T-helper 1 cell treated with Interleukin-12 subunit alpha and Interleukin-12 subunit beta and Interleukin-4 antibody, amounts not matched to agents 30 μg/mL and 1 μg/mL, for 36 hours (primary cell): ENCODE data around the gene RTN4IP1.
"Not testable (repeated sequence)": the region's sequence is repeated elsewhere in the genome, so short reads cannot be mapped to it uniquely, and the experiment has no call there.

Experiments used
- H3K27ac Mint-ChIP-seq: one replicate; pipeline ENCODE4 v1.8.0; 2021; ENCODE audit warnings: mild to moderate bottlenecking, mixed read lengths
- H3K27me3 Mint-ChIP-seq: one replicate; pipeline ENCODE4 v1.8.0; 2021; ENCODE audit warnings: low read depth, mixed read lengths
- H3K36me3 Mint-ChIP-seq: one replicate; pipeline ENCODE4 v1.8.0; 2021; ENCODE audit warnings: low read depth, mixed read lengths
- H3K4me1 Mint-ChIP-seq: one replicate; pipeline ENCODE4 v1.8.0; 2021; ENCODE audit warnings: low read depth, mixed read lengths
- H3K4me3 Mint-ChIP-seq: one replicate; pipeline ENCODE4 v1.8.0; 2021; ENCODE audit warnings: mild to moderate bottlenecking, moderate library complexity, mixed read lengths
- H3K9me3 Mint-ChIP-seq: one replicate; pipeline ENCODE4 v1.8.0; 2021; ENCODE audit warnings: mixed read lengths

RTN4IP1 gene

DNA sequence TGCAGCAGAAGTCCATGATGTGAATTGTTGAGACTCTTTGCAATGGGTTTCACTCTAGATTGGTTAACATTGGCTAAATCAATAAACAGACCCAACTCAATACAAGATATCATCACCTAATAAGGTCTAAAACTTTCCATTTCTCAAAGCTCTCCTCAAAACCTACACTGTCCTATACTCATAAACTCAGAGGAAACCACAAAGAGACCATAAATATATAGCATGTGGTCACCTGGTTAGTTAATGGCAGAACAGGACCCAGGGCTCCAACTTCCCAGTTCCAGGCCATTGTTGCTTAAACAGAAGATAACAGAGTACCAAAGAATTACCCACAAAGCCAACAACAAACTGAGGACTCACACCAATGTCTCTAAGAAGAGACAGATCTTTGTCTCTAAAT lies 12.0 kb downstream of the RTN4IP1 start:
- no peaks in the 10 kb centered on the region for H3K27me3 Mint-ChIP-seq

DNA sequence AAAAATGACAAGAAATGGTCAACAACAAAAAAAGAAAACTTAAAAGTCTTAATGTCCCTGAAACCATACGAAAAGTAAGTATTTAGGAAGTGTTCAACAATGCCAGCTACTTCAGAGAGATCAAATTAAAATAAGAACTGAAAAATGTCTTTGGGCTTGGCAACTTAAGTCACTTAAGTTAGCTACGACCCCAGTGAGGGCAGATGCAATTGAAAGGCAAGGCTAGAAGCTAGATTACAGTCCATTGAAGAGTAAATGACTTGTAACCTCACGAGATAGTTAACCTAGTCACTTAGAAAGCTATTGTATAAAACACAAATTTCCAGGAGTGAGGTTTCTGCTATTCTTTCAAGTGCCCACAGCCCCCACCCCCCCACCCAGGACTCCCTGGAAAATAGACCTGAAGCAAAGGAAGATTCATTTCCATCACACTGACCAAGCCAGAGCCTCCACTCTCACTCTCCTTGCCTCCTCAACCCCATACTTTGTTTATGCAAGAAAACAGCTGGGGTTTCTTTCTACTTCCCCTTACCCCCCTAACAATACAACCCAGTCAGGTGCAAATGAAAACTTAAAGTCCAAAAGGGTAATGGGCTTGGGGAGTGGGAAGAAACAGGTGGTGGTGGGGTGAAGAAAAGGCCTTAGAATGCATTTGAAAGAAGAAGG lies 14.6 kb downstream of the RTN4IP1 start:
- no peak overlapping the region for H3K27ac Mint-ChIP-seq
- H3K27me3 Mint-ChIP-seq = no peaks in the 10 kb centered on the region
- H3K4me1 Mint-ChIP-seq = peaks cover 20% of the 10 kb centered on the region
- H3K9me3 Mint-ChIP-seq = no peaks in the 10 kb centered on the region
- H3K36me3 Mint-ChIP-seq = peaks cover 17% of the 10 kb centered on the region
- no peak overlapping the region for H3K4me3 Mint-ChIP-seq

More for the DNA sequence above, 12.0 kb downstream of the RTN4IP1 start:
- peaks cover 22% of the 10 kb centered on the region for H3K4me1 Mint-ChIP-seq
- peaks cover 17% of the 10 kb centered on the region for H3K36me3 Mint-ChIP-seq
- H3K27ac Mint-ChIP-seq = no peak overlapping the region
- no peak overlapping the region for H3K4me3 Mint-ChIP-seq
- H3K9me3 Mint-ChIP-seq = no peaks in the 10 kb centered on the region

DNA sequence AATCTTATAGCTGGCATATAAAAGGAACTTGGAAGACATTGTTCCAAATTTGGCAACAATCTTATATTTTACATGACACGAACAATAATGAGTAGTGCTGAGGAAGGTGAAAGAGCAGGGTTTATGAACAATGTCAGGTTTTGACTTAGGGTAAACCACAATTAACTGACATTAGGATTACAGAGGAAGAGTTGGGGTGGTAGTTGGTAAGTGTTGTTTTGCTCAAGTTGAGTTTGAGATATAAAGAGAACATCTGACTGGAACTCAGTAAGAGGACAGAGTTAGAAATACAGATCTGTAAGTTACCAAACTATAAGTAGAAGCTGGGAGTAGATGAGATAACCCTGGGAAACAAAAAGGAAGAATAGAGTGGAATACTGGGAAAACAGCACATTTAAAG lies 15.1 kb downstream of the RTN4IP1 start:
- Mint-ChIP-seq H3K27me3 (no peaks in the 10 kb centered on the region), H3K9me3 (no peaks in the 10 kb centered on the region), H3K36me3 (peaks cover 17% of the 10 kb centered on the region), H3K4me3 (no peak overlapping the region), H3K4me1 (peaks cover 20% of the 10 kb centered on the region), H3K27ac (no peak overlapping the region)

DNA sequence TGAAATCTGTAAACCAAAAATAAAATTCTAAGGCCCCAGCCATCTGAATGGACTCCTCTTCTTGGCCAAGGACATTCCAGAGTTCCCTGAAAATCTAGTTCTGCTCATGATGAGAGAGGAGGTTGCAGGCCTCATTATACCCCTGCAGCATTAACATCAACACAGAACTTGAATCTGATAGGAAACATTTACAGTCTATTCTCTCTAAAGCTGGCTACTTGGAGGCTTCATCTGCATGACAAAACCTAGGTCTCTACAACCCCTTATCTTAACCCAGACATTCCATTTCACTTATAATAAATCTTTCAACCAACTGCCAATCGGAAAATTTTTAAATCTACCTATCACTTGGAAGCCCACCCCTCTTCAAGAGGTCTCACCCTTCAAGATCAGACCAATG lies 15.7 kb downstream of the RTN4IP1 start:
- Mint-ChIP-seq H3K27ac (no peak overlapping the region), H3K27me3 (no peaks in the 10 kb centered on the region), H3K4me1 (peaks cover 20% of the 10 kb centered on the region), H3K4me3 (no peak overlapping the region), H3K36me3 (peaks cover 12% of the 10 kb centered on the region), H3K9me3 (no peaks in the 10 kb centered on the region)

DNA sequence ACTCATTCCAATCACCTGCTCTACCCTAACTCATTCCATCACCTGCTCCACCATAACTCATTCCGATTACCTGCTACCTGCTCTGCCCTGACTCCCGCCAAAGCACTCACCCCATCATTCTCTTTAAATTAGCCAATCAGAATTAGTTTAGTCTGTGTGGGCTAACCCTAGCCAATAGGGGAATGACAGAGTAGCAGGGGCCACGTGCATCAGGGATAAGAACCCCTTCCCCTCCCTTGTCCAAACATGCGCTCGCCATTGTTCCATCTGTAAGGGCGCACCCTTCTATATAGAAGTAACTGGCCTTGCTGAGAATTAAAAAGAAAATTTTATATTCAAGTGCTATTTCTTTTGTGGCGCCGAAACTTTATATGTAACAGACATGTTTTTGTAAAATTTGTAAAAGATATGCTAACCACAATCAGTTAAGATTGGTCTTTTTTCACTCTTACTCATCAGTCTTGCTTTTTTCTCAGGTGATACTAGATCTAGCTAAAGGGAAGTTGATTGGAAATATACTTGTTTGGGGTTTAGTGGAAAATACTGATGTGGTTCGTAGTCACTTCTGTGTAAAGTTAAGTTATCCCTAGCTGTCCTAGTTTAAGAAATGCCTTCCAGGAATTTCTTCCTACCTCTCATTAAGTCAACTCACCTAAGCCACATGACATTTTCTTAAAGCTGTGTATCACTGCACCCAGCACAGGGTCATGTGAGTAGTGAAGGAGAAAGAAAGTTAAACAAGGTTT lies 16.5 kb downstream of the RTN4IP1 start:
- Mint-ChIP-seq H3K4me1 (peaks cover 22% of the 10 kb centered on the region), H3K27me3 (no peaks in the 10 kb centered on the region), H3K9me3 (no peaks in the 10 kb centered on the region), H3K36me3 (peaks cover 9% of the 10 kb centered on the region), H3K27ac (no peak overlapping the region), H3K4me3 (no peak overlapping the region)

DNA sequence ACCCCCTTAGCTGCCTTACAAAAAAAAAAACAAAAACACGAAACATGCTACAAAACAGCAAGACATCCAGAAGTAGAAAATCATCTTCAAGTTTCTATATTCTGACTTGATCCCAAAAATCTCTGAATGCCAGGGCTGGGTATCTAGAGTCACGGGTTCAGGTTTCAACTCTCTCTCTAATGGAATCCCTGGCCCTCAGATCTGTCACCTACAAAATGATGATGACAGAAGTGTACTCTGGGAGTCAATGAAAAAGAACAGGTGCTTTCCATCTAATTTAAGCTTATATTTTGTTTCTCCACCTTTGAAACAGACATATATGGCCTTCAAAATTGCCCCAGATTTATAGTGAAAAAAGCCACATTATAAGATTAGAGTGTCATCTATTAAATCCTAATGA lies 18.3 kb downstream of the RTN4IP1 start:
- Mint-ChIP-seq H3K4me1 (peaks cover 22% of the 10 kb centered on the region), H3K9me3 (no peaks in the 10 kb centered on the region), H3K27me3 (no peaks in the 10 kb centered on the region), H3K4me3 (no peak overlapping the region), H3K36me3 (peaks cover 9% of the 10 kb centered on the region), H3K27ac (no peak overlapping the region)

DNA sequence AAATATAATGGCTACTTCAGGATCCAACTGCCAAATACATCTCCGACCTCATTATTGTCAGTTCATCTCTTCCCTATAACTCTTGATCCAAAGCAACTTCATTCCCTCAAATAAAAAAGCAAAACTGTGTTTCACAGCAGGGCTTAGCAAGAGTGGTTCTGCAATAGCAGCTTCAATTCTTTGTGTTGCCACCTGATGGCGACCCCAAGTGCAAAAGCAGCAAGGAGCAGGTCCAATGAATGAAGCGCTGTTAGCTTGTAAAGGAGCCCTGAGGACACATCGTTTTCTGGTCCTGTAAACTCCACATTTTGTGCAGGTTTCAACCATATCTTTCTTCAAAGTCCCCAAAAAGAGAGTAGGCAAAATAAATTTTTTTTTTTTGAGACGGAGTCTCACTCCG lies 19.6 kb downstream of the RTN4IP1 start:
- no peak overlapping the region for H3K27ac Mint-ChIP-seq
- no peaks in the 10 kb centered on the region for H3K27me3 Mint-ChIP-seq
- peaks cover 9% of the 10 kb centered on the region for H3K36me3 Mint-ChIP-seq
- no peak overlapping the region for H3K4me3 Mint-ChIP-seq
- no peaks in the 10 kb centered on the region for H3K9me3 Mint-ChIP-seq
- H3K4me1 Mint-ChIP-seq = peaks cover 20% of the 10 kb centered on the region

DNA sequence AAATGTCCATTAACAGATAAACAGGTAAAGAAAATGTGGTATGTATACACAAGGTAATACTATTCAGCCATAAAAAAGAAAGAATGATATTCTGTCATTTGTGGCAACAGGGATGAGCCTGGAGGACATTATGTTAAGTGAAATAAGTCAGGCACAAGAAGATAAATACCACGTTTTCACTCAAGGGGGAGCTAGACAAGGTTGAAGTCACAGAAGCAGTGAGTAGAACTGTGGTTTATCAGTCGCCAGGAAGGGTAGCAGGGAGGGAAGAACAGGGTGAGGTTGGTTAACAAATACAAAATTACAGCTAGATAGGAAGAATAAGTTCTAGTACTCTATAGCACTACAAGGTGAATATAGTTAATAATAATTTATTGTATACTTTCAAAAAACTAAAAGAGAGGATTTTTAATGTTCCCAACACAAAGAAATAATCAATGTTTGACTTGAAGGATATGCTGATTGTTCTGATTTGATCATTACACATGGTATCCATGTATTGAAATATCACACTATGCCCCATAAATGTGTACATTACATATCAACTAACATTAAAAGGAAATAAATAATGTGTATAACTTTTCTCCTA lies 21.1 kb downstream of the RTN4IP1 start:
- H3K36me3 Mint-ChIP-seq = peaks cover 5% of the 10 kb centered on the region
- no peaks in the 10 kb centered on the region for H3K27me3 Mint-ChIP-seq
- peaks cover 7% of the 10 kb centered on the region for H3K4me1 Mint-ChIP-seq
- H3K4me3 Mint-ChIP-seq = no peak overlapping the region
- H3K9me3 Mint-ChIP-seq = no peaks in the 10 kb centered on the region
- H3K27ac Mint-ChIP-seq = no peak overlapping the region

DNA sequence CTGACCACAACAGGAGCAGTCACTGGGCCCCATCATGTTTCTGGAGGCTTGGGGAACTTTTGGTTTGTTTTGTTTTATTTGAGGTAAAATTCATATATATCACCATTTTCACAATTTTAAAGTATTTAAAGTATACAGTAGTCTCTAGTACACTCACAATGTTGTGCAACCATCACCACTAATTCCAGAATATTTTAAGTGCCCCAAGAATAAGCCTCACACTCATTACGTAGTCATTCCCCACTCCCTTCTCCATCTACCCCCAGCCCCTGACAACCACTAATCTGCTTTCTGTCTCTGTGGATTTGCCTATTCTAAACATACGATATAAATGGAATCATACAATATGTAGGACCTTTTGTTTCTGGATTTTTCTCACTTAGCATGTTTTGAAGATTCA lies 29.0 kb downstream of the RTN4IP1 start:
- Mint-ChIP-seq H3K4me3 (no peak overlapping the region), H3K27me3 (no peaks in the 10 kb centered on the region), H3K36me3 (peaks cover 6% of the 10 kb centered on the region), H3K9me3 (no peaks in the 10 kb centered on the region), H3K27ac (no peak overlapping the region), H3K4me1 (no peaks in the 10 kb centered on the region)

DNA sequence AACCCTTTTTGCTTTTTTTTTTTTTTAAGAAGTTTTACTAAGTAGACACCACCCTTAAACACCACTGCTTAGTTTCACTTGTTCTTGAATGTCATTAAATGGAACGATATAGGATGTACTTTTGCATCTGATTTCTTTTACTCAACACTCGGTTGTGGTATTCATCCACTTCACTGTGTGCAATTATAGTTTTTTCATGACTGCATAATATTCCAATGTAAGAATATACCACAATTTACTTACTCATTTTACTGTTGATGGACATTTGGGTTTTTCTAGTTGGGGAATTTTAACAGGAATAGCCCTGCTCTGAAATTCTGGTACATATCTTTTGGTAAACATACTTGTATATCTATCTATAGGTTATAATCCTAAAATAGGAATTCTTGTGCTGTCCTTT lies 29.9 kb downstream of the RTN4IP1 start:
- no peaks in the 10 kb centered on the region for H3K4me1 Mint-ChIP-seq

DNA sequence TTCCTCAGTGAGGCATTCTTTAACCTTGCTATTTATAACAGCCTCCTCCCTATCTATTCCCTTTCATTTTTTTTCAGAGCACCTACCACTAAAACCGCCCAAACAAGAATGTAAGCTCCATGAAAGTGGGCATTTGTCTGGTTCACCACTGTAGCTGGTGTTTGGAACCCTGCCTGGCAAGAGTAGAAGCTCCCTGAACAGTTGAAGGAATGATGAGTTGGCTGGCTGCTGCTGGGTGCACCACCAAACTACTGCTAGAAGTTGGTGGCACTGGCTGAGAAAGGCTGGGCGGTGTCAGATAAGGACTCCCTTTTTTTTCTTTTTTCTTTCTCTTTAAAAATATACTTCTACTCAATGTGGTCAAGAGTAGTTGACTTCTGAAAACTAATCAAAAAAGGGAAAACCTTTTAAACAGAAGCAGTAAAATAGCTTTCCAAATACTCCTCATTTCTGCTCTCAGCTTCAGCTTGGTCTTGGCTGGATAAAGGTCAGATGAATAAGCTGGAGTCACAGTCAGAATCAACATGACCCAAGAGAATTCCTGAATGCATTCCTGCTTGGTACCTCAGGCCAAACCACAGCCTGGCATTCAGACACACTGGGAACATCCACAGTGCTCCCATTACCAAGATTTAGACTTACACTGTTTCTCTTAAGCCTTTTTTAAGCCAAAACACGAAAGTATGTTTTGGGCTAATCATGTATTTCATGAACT lies 38.0 kb downstream of the RTN4IP1 start:
- no peak overlapping the region for H3K27ac Mint-ChIP-seq
- peaks cover 3% of the 10 kb centered on the region for H3K36me3 Mint-ChIP-seq
- H3K4me1 Mint-ChIP-seq = no peaks in the 10 kb centered on the region
- H3K9me3 Mint-ChIP-seq = no peaks in the 10 kb centered on the region
- no peaks in the 10 kb centered on the region for H3K27me3 Mint-ChIP-seq
- H3K4me3 Mint-ChIP-seq = no peak overlapping the region

More for the DNA sequence above, 29.9 kb downstream of the RTN4IP1 start:
- Mint-ChIP-seq H3K27me3 (no peaks in the 10 kb centered on the region), H3K27ac (no peak overlapping the region), H3K36me3 (peaks cover 6% of the 10 kb centered on the region), H3K9me3 (no peaks in the 10 kb centered on the region), H3K4me3 (no peak overlapping the region)

DNA sequence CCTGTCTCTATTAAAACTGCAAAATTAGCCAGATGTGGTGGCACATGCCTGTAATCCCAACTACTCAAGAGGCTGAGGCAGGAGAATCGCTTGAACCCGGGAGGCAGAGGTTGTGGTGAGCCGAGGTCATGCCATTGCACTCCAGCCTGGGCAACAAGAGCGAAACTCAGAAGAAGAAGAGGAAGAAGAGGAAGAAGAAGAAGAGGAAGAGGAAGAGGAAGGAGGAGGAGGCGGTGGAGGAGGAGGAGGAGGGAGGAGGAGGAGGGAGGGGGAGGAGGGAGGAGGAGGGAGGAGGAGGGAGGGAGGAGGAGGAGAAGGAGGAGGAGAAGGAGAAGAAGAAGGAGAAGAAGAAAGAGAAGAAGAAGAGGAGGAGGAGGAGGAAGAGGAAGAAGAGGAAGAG lies 40.4 kb downstream of the RTN4IP1 start:
- not testable (repeated sequence) for H3K4me3 Mint-ChIP-seq, H3K36me3 Mint-ChIP-seq, H3K9me3 Mint-ChIP-seq, H3K27me3 Mint-ChIP-seq, H3K4me1 Mint-ChIP-seq, H3K27ac Mint-ChIP-seq

DNA sequence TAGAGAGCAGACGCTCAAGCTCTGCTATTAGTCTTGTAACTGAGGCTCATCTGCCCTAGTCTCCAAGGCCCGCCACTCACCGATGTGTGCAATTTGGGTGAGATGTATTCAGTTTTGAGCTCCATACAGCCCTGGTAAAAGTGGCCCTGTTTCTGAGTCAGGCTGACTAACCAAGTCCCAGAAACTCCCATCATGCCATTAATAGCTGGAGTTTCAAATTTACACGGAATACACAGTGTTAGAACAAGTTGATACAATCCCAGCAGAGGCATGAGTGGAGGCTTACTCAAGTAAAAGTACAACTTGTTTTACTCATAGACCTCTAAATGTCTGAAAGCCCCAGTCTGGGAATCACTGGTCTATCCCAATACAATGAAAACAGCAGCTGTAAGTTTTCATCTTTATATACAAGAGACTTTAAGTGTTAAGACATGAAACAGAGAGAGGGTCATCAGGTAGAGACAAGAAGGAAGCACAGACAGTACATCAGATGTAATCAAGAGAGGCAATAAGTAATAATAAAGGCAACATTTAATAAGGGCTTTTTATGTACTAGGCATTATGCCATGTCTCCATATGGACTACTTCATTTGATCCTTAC lies 42.4 kb downstream of the RTN4IP1 start:
- no peak overlapping the region for H3K4me3 Mint-ChIP-seq
- no peak overlapping the region for H3K27ac Mint-ChIP-seq
- H3K9me3 Mint-ChIP-seq = no peaks in the 10 kb centered on the region
- H3K36me3 Mint-ChIP-seq = peaks cover 6% of the 10 kb centered on the region
- H3K4me1 Mint-ChIP-seq = no peaks in the 10 kb centered on the region
- no peaks in the 10 kb centered on the region for H3K27me3 Mint-ChIP-seq

DNA sequence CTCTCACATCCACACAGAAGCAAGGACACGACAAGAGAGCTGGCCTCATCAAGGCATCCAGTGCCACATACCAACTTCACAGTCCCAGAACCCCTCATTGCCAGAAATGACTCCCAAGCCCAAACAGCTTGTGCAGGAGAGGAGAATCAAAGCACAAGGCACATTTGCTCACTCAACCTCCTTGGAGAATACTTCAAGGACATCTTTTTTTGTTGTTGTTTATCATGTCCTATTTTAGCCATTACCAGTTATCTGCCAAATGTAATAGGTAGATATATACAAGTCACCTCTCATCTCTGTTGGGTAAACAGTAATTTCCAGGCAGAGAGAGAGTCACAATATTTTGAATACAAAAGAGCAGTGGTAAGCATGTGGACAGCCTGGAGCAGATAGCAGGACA lies 47.8 kb downstream of the RTN4IP1 start:
- peaks cover 6% of the 10 kb centered on the region for H3K36me3 Mint-ChIP-seq
- no peaks in the 10 kb centered on the region for H3K4me1 Mint-ChIP-seq
- no peaks in the 10 kb centered on the region for H3K9me3 Mint-ChIP-seq
- H3K27me3 Mint-ChIP-seq = no peaks in the 10 kb centered on the region
- H3K27ac Mint-ChIP-seq = no peak overlapping the region
- no peak overlapping the region for H3K4me3 Mint-ChIP-seq
